Right ventricle myocardium inferior (tissue), 1 donor: ENCODE data around the gene CTPS1. TPM values are rescaled to one million over a fixed set of nuclear protein-coding genes. Genes with fewer than 3 reads are reported as not detected.
A peak's percentile ranks its signal among the peaks of the same experiment; 100 is the strongest.

Experiments
- ATAC-seq: fragments of 200-7000 bp; cut with Tn5 transposase; one replicate; pipeline ENCODE4 v1.9.1; 2020; ENCODE audit warnings: mild to moderate bottlenecking, moderate library complexity
- DNase-seq: peaks from one replicate; pipeline ENCODE4 v3.0.0; 2021; ENCODE audit errors: missing footprints
- intact Hi-C: fragments of 100-400 bp; cut with DNase I; formaldehyde crosslinking; loops from one replicate; pipeline ENCODE4 v1.11.0; 2022
- total RNA-seq: library from RNA; stranded (reverse); fragmentation: NEBNext Ultra II Directional; extraction: Animal tissue kit (Norgen Biotek cat#: 25700); gene quantifications from one replicate; pipeline ENCODE4 v1.2.1, GENCODE V29; 2021
- donor health status: DM: no; HTN: yes; CAD: no; lungs with severe emphysema.

The CTPS1 gene
- total RNA-seq, 1 donor from 2014 or later: 7.2 TPM

DNA sequence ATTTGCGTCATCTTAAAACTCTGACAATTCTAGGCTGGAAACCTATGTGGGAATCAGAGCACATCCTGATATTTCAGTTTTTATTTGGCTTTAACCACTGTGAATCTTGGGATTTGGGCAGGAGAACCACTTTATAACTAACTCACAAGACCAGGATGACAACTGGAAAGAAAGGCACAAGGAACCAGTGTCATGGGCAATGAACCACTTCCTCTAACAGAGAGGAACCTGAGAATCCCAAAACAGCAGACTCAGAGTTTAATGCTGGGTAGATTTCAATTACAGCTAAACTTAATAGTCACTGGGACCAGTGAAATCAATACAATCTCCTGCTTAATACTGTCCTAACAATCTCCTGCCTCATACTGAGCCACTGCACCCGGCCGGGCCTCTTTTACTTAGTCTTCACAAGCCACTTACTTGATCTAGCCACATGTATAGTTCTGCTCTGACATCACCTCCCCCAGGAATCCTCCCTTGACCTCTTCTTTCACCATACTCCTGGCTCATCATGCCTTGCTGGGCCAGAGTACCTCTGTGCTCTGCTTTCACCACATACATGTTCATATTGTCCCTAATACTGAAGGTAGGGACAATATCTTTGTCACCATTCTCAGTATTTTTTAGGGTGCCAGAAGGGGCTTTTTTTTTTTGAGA lies 62.2 kb downstream of the CTPS1 start:
- ATAC-seq (no peak), DNase-seq (no peak)
- intact Hi-C loops: no loop called here

DNA sequence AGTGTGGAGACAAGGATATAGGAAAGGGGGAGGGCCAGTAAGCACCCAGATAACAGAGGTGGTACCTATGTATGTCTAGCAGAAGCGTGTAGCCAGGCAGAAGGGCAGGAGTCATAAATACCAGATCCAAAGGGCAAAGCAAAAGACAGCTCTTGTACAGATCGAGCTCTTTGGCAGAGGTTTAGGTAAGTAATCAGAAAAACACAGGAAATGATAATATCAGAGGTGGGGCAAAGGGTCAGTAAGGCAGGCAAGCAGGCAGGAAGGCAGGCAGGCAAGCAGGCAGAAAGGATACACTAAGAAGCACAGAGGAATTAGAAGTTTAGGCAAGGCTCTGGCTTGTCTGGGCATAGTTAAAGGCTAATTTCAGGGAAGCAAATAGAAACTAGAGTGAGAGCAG lies 64.7 kb downstream of the CTPS1 start:
- no peak for DNase-seq
- intact Hi-C loops: no loop called here
- no peak for ATAC-seq

DNA sequence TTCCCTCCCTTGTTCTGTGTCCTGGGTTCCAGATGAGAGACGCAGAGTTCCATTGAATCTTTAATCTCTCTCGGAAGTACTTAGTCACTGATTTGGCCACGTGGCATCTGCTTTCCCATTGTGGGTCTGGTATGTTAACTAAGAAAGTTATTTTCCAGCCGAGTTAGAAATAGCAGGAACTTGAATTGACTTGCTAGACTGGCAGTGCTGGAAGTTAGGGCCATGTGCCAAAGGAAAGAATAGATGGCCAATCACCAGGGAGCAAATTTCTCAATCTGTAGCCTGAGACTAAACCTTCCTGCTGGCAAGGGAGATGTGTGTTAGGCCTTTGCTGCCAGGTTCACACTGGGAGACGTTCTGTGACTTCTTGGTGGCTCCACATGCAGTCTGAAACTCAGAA lies 66.2 kb downstream of the CTPS1 start:
- DNase-seq (no peak), ATAC-seq (peak; percentile 83)
- intact Hi-C loops: loop anchor here (5.0 kb wide), 1 partner anchor 57 kb away; no protein-coding TSS in a partner anchor

DNA sequence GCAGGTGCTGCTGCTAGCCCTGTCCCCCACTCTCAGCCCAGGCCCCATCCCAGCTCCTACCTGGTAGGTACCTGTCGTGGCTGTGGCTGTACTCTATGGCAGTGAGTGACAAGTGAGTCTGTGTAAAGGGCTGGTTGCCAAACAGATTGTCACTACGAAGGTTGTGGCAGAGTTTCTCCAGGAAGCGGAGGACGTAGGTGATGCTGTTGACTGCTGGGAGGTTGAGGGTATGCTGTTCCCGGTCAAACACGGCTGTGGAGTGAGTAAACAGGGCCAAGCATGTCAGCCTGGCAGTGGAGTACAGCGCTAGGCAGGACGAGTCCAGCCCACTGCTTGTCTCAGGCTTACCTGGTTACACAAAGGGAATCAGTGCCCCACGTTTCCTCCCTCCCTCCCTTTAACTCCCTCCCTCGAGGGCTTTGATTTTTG lies 66.9 kb downstream of the CTPS1 start:
- intact Hi-C loops: loop anchor here (5.0 kb wide), 1 partner anchor 56 kb away; no protein-coding TSS in a partner anchor

DNA sequence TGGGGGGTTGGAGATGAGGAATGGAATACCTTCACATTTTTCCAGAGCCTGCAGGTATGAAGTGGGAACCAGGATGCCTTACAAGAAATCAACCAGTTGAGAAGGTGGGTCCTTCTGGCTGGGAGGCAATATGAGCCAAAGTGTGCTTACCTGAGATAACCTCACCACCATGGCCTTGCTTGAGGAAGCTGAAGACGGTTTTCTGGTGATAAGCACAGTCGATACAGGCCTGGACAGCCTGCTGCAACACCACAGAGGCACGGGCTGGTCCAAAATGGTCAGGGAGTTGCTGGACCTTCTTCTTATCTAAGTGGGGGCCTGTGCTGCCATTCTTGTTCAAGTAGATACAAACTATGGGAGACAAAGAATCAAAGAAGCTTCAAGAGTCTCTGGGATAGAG lies 69.0 kb downstream of the CTPS1 start:
- ATAC-seq: no peak
- DNase-seq: no peak
- intact Hi-C loops: loop anchor here (5.0 kb wide), 1 partner anchor 54 kb away; no protein-coding TSS in a partner anchor

More for the DNA sequence above, 66.9 kb downstream of the CTPS1 start:
- ATAC-seq: peak; percentile 34
- DNase-seq: no peak

DNA sequence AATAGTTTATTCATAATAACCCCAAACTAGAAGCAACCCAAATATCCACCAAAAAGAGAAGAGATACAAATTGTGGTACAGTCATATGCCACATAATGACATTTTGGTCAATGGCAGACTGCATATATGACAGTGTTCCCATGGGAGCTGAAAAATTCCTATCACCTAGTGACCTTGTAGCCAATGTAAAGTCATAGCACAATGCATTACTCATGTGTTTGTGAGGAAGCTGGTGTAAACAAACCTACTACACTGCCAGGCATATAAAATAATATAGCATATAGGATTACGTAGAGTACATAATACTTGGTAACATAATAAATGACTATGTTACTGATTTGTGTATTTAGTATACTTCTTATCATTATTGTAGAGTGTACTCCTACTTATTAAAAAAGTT lies 71.5 kb downstream of the CTPS1 start:
- intact Hi-C loops: no loop called here
- ATAC-seq: no peak

DNA sequence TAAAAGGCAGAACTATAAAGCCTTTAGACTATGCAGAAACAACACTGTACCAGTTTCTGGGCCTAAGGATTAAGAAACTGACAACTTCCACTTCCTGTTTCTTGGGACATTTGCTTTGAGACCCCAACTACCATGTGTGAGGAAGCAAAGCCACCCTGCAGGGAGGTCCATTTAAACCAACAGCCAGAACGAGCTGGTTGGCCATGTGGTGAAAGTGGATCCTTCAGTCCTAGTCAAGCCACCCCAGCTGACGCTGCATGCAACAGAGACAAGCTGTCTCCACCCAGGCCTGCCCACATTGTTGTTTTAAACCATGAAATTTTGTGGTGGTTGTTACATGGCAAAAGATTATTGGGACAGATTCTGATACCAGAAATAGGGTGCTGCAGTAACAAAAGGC lies 73.8 kb downstream of the CTPS1 start:
- intact Hi-C loops: no loop called here
- DNase-seq (no peak), ATAC-seq (no peak)

More for the DNA sequence above, 71.5 kb downstream of the CTPS1 start:
- DNase-seq: no peak

DNA sequence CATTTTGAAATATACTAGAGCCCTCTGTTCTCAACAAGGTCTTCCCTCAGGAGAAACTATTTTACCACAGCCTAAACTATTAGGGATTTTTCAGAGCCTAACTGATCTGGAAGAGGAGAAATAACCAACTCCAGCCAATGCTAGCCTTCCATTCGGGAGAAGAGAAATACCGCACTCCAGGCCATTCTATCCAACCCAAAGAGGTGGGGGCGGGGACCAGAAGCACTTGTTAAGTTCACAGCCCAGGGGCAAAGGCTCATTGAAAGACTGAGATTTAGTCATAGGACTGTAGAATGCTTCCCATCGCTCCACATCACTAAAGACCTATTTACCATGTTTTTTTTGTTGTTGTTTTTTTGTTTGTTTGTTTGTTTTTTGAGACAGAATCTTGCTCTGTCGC lies 77.4 kb downstream of the CTPS1 start:
- ATAC-seq (no peak), DNase-seq (no peak)
- intact Hi-C loops: no loop called here

Other genes starting within 250 kb of the CTPS1 start
- gene KCNQ4, start 195.9 kb upstream of the CTPS1 start, total RNA-seq: 2.8 TPM
- gene CITED4, start 117.3 kb upstream of the CTPS1 start, total RNA-seq: 40.6 TPM
- 0.16 TPM for gene SLFNL1, start 42.0 kb downstream of the CTPS1 start, total RNA-seq